Measurements from ENCODE around the gene NIN. TPM values are rescaled to one million over a fixed set of nuclear protein-coding genes. Genes with fewer than 3 reads are reported as not detected.

Gene NIN, protein sequence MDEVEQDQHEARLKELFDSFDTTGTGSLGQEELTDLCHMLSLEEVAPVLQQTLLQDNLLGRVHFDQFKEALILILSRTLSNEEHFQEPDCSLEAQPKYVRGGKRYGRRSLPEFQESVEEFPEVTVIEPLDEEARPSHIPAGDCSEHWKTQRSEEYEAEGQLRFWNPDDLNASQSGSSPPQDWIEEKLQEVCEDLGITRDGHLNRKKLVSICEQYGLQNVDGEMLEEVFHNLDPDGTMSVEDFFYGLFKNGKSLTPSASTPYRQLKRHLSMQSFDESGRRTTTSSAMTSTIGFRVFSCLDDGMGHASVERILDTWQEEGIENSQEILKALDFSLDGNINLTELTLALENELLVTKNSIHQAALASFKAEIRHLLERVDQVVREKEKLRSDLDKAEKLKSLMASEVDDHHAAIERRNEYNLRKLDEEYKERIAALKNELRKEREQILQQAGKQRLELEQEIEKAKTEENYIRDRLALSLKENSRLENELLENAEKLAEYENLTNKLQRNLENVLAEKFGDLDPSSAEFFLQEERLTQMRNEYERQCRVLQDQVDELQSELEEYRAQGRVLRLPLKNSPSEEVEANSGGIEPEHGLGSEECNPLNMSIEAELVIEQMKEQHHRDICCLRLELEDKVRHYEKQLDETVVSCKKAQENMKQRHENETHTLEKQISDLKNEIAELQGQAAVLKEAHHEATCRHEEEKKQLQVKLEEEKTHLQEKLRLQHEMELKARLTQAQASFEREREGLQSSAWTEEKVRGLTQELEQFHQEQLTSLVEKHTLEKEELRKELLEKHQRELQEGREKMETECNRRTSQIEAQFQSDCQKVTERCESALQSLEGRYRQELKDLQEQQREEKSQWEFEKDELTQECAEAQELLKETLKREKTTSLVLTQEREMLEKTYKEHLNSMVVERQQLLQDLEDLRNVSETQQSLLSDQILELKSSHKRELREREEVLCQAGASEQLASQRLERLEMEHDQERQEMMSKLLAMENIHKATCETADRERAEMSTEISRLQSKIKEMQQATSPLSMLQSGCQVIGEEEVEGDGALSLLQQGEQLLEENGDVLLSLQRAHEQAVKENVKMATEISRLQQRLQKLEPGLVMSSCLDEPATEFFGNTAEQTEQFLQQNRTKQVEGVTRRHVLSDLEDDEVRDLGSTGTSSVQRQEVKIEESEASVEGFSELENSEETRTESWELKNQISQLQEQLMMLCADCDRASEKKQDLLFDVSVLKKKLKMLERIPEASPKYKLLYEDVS (N-terminal part only)
- total RNA-seq: 34.2 TPM

DNA sequence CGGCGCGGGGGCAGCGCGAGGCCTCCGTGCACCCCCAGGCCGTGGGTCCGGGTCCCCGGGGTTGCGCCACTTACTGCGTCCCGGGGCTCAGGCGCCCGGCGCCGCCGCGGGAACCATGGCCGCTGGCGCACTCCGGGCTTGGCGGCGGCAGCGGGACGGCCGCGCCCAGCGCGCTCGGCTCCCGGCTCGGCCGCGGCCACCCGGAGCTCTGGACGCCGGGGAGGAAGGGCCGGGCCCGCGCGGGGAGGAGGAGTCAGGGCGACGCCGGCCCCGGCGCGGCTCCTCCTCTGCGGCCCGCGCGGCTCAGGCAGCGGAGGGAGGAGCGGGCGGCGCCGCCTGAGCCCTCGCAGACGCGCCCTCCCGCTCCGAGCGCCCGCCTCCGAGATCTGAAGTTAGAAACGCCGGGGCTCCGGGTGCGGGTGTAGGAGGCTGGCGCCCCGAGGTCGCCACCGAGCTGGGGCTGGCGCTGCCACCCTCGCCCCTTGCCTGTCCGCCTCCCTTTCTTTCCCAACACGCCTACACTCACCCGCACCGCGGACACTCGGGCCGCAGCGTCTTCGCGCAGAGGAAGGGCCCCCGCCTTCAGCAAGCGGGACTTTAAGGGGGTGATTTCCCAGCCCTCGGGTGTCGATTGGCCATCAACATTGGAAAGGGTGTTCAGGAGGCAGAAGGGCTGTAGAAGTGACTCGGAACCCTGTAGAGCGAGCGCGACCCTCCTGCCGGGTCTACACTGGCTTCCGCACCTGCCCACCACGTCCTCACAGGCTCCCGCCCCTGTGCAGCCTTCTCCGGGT, at the start of gene NIN:
Gene NIN (minus strand): TSS at position 231 of the 794 bp plus-strand sequence. CDS start 9,106 bp downstream, outside the sequence.
- DNase-seq (ENCODE audit: low read depth in 2 of 3, low spot score in 2 of 3): peak; percentile 52 to 85 (median 77)

DNA sequence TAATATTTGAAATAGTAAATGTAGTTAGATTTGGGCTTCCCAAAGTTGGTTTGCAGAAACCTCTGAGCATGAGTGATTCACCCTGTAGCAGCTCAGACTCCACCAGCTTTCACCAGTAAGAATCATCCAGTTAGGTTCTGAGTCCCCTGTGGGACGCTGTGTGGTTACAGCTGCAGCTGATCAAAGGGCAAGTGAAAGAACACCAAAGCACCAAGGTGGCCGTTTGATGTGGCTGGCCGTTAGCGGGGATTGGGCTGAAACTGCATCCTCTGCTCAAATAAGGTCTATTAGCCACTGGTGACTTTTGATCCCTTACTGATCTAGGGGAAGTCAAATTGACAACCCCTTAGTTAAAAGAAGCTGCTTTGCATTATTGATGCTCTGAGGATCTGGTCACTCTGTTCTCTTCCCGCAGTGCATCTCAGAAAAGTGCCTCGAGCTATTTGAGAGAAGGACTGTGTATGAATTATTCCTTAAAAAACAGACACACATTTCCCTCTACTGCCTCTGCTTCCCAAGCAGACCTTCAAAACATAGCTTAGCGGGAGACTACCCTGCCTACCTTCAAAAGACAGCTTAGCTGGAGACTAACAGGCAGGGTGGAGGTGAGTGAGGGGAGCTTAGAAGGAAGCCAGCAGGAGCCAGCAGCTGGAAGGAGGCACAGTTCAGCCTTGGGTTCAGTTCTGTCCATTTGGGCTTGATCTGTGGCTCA, 44.6 kb upstream of the NIN start:
- DNase-seq (ENCODE audit: low read depth in 2 of 3, low spot score in 2 of 3): peak in 1 of 3 donors; percentile 68

DNA sequence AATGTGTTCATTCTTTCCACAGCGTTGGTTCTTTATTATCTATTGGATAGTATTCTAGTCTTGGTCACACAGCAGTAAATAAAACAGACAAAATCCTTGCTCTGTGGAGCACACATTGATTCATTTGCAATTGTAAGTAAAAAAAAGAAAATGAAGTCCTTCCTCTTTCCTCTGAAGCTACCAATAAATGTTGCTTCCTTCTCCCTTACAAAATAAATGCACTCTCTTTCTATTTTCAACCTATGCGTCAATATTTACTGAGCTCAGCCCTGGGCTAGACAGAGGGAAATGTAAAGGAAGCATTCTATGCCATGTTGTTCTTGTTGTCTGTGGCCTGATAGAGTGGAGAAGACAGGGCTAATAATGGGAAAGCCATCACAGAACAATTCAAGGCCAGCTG, 43.8 kb upstream of the NIN start:
- no peak for DNase-seq (ENCODE audit: low read depth in 2 of 3, low spot score in 2 of 3)

DNA sequence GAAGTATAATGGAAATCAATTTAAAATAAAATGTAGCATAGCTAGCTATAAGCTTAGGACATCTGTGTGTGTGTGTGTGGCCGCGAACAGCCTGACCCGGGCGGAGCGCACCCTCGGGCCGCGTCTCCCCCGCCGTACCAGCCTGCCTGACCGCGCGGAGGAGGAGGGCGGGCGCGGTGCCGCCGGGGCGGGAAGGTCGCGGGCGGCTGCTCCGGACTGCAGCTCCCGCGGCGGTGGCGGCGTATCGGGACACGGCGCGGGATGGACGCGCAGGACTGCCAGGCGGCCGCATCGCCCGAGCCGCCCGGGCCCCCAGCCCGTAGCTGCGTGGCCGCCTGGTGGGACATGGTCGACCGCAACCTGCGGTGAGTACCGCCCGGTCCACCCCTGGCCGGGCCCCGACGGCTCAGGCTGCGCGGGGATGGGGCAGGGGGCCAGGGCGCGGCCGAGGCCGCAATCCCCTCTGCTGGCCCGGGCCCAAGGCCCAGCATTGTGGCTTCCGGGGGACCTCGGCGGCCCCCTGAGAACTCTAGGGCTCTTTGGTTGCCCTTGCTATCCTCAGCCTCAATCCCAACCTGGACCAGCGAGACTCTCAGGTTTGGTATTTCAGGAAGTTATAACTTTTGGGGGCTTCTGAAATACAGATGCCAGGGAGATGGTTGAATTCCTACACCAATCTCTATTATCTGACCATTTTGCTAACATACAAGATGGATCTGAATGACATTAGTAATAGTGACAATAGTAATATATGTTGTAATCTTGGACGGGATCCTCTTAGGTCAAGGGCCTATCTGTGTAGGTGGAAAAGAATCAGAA, 41.2 kb upstream of the NIN start, which contains the start of gene ABHD12B:
Gene ABHD12B (plus strand): TSS at position 140 of the 819 bp plus-strand sequence. CDS start 122 bp downstream, at position 262.
- no peak for DNase-seq (ENCODE audit: low read depth in 2 of 3, low spot score in 2 of 3)

DNA sequence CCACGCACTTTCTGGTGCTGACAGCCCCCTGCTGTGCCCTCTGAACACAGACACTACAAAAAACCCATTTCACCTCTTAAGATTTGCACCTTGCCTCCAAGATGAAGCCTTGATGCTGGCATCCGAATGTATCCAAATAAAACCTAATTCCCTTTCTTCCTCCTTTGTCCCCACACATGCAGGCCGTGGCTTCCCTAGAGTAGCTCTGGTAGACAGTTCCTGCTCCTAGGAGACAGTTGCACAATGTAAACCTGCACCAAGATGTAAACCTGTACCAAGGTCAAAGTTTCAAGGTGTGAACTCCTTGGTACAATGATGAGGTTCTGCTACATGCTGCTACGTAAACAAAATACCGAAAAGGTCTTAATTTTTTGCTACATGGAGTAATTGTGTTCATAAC, 40.3 kb upstream of the NIN start:
- DNase-seq (ENCODE audit: low read depth in 2 of 3, low spot score in 2 of 3): no peak

DNA sequence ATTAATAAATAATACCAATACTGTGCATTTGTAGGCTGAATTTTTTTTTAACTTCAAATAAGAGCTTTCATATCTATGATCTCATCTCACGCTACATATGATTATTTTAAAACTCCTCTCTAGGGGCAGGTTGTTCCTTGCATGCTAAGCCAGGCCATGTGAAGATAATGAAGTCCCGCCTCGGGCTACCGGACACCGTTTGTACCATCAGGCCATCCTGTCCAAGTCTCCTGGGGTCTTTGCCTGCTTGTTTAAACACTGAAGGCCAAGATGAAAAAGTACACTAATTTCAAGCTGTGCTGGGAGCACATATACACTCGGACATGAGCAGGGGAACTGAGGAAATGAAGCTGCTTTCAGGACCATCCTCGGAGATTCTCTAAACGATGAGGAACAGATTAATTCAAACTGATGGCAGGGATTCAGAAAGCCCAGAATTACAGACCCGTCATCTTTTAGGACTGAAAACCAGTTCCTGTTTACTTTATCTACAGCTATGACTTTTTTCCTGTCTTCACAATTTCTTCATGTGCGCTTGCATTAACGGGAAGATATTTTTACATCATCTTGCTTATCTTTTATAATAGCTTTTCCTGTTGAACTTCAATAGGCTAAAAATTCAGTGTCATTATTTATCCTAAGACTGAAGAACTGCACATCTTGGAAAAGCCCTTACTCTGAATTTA, 34.6 kb upstream of the NIN start:
- DNase-seq (ENCODE audit: low read depth in 2 of 3, low spot score in 2 of 3): peak in 1 of 3 donors; percentile 28

DNA sequence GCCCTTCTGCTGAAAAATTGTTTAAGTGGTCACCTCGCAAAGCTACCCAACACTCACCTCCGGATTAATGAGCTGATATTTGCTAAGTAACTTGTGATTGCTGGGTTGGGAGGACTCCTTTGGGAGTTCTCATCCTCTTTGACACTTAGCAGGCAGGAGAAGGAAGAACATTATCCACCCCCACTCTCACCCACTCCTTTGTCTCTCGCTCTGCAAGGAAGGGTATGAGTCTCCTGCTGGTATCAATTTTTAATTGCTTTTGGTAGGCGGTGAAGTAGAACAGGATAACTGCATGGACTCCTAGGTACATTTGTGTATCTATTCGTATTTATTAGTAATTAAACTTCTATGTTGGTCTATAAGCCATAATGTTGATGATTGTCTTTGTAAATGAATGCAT, 34.0 kb upstream of the NIN start:
- DNase-seq (ENCODE audit: low read depth in 2 of 3, low spot score in 2 of 3): no peak

DNA sequence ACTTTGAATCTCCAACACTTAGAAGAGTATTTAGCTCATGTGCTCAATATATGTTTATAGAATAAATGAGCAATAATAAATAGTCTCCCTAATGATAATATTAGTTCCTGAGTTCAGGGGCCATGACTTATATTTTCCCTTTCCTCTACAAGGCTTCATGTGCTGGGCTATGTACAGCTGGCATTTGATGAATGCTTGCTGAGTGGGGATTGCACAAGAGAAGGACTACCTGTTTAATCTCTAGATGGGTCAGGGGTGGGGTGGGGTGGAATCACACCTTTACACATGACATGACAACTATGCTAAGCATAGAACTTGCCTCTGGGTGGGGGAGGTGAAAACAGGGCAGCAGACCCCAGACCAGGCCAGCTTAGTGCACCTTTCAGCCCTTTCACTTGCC, 33.3 kb upstream of the NIN start:
- DNase-seq (ENCODE audit: low read depth in 2 of 3, low spot score in 2 of 3): no peak

DNA sequence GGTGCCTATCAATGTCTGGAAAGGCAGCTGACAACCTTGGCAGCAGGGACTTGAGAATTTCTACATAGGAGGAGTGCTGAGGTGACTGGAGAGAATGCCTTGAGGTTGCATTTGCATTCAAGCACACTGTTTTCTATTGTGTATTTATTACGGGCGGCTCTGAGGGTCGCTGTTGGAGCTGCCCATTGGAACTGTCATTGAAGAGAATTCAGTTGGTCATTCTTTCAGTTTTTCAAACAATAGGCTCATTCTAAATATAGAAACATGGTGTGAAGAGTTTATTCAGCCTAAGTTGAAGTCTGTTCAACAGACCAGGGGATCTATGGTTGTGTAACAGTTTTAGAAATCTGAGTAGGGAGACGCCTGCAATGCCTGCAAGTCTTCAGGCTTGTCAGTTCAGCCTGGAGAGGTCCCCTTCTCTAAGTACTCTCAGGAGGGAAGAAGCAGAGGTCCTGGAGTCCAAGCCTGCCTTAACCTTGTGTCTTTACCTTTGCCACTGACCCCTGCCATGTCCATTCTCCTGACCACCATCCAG, 31.1 kb upstream of the NIN start:
- no peak for DNase-seq (ENCODE audit: low read depth in 2 of 3, low spot score in 2 of 3)

DNA sequence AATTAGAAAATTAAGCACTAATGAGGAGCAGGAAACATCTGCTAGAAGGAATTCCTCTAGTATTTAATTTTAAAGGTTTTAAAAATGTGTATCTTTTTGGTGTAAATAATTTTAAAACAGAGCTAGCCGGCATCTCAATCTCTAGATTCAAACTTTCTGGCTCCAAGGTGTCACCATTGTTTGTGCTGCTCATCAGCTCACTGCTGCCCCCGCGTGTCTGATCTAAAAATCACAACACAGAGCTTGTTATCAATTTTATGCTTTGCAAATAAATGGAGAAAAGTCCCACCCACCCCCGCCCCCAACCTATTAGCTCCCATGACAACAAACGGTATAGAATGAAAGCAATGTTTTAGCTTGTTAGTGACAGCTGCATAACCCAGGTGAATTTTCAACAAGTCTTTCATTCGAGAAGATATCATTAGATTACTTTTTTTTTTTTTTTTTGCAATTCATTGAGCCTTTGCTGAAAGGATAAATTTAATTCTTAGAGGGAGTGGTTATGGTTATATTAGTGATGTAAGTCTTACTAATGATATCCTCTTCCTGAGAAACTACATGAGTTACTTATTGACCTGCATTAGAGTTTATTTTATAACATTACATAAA, 29.6 kb upstream of the NIN start:
- DNase-seq (ENCODE audit: low read depth in 2 of 3, low spot score in 2 of 3): peak; percentile 72 to 92 (median 85)

DNA sequence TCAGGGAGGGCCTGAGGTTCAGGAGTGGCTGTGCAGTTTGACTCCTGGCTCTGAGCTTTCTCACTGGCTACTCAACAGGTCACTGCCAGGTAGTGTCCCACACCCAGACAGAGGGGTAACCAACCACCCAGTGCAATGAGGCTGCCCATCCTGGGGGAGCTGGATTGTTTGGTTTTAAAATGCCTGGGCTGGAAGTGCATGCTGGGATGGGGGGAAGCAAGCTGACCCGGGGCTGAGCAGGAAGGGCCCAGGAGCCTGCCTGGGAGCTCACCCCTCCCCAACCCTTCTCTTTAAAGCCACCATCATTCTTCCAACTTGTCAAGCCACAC, 28.3 kb upstream of the NIN start:
- DNase-seq (ENCODE audit: low read depth in 2 of 3, low spot score in 2 of 3): no peak

DNA sequence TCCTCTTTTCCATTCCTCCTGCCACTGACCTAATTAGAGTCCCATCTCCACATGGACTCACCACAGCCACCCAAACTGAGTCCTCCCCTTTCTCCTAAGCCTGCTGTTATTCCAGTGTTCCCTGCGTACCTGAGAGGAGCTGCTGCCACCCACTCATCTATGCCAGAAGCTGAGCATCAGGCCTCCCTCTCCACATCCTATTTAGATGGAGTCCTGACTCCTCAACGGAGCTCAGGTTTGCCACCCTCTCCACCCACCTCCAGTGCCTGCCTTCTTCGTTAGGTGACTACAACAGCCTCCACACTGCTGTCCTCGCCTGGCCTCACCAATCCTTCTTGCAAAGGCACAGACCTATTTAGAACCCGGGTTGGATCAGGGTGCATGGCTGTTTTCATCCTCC, 25.7 kb upstream of the NIN start:
- DNase-seq (ENCODE audit: low read depth in 2 of 3, low spot score in 2 of 3): no peak

DNA sequence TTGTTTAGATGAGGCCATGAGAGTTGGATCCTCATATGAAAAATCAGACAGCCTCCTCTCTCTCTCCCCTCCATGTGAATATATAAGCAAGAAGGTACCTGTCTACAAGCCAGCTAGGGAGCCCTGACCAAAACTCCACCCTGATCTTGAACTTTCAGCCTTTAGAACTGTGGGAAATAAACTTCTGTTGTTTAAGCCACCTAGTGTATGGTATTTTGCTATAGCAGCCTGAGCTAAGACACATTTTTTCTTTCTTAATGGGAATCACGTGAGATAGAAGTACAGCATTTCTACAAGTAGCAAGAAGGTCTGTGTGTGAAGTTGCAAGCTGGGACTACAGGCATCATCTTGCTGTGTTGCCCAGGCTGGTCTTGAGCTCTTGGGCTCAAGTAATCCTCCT, 24.6 kb upstream of the NIN start:
- DNase-seq (ENCODE audit: low read depth in 2 of 3, low spot score in 2 of 3): no peak

DNA sequence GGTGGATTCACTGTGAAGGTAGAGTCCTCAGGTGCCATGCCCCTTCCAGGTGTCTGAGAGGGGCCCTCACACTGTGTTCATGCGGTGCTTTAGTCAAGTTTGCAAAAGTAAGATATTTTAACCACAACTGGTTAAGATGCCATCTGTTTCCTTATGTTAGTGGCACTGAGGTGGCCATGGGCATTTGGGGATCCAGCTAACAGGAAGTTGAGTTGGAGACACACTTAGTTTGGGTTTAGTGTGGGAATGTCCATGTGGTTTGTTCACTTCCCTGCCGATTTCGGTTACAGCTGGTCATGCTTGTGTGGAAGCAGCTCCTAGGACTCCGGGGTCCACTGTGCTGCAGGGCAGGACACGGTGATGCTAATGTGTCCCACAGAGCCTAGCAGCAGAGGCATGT, 23.6 kb upstream of the NIN start:
- peak in 2 of 3 donors; percentile 84 to 89 for DNase-seq (ENCODE audit: low read depth in 2 of 3, low spot score in 2 of 3)

DNA sequence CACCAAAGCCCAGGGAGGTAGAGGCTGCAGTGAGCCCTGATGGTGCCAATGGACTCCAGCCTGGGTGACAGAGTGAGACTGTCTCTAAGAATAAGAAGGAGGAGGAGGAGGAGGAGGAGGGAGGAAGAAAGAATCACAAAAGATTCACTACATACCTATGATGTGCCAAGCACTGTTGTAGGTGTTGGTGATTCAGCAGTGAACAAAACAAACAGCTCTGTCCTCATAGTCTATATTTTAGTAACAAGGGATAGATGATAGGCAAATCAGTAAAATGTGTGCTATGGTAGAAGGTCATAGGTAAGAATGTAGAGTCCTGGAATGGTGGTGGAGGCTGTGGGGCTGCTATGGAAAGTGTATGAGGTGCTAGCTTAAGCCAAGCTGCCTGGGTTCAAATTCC, 22.9 kb upstream of the NIN start:
- DNase-seq (ENCODE audit: low read depth in 2 of 3, low spot score in 2 of 3): no peak

DNA sequence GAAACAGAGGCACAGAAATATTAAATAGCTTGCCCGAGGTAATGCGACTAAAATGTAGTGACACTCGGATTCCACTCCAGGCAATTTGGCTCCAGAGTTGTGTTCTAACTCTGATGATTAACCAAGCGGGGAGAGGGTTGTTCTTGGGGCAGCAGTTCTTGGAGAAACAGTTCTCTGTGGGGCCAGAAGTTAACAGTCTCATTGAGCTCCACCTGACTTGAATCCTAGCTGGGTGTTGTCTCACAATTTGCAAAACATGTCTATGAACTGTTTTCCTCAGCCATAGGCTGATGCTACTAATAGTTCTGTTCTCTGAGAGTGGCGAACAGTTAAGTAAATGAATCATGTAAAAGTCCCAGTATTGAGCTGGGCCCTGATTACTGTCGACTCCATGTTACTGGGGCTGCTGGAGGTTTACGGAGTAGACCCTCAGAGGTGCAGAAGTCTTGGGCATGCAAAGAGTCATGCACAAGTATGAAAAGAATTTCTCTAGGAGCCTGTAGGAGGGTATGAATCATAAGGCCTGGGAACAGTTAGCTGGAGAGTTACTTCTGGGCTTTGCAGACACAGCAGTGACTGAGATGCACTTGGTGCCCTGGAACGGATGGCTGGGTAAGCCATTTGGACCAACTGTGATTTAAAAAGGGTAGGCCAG, 15.4 kb upstream of the NIN start:
- no peak for DNase-seq (ENCODE audit: low read depth in 2 of 3, low spot score in 2 of 3)

DNA sequence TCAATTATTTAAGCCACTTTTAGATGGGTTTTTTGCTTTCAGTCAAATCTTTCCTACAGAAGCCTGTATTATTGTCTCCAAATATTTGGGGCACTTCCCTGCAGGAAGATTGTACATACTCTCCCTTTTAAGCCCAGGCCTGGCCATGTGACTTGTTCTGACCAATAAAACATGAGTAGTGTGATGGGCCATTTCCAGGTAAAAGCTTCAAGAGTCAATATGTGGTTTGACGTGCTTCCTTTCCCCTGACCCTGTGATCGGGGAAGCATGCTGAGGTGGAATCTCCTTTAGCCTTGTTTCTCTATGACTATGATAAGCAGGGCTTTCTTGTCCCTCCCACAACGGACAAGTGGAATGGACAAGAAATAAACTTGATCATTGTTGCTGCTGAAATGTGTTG, 14.2 kb upstream of the NIN start:
- DNase-seq (ENCODE audit: low read depth in 2 of 3, low spot score in 2 of 3): no peak

Measured in hematopoietic multipotent progenitor cell (in vitro differentiated cells).